HuH-7 (cell line): ENCODE results near the gene SPDYE17.
"Not testable (repeated sequence)": the region's sequence is repeated elsewhere in the genome, so short reads cannot be mapped to it uniquely, and the experiment has no call there.

Source experiments
- DNase-seq: peaks from one replicate; pipeline ENCODE4 v3.0.0; 2011; ENCODE audit warnings: low spot score

The SPDYE17 gene

GRCh38 chr7:77032261-77032660 is at the start of gene SPDYE17:
Gene SPDYE17, minus strand, starts transcription at chr7:77032361. Its CDS starts 1,791 bp downstream, at chr7:77030570.
- not testable (repeated sequence) for DNase-seq

- not testable (repeated sequence) for DNase-seq
These were observed 48.1 kb upstream of the SPDYE17 start for GRCh38 chr7:77080236-77080635.

GRCh38 chr7:77079624-77080023 is 47.5 kb upstream of the SPDYE17 start:
- not testable (repeated sequence) for DNase-seq

- DNase-seq: not testable (repeated sequence)
These were observed 47.0 kb upstream of the SPDYE17 start for GRCh38 chr7:77079112-77079511.

- DNase-seq: not testable (repeated sequence)
These were observed 44.9 kb upstream of the SPDYE17 start for GRCh38 chr7:77077060-77077459.

GRCh38 chr7:77074786-77075396 is 42.7 kb upstream of the SPDYE17 start:
- DNase-seq: not testable (repeated sequence)

- not testable (repeated sequence) for DNase-seq
These were observed 38.9 kb upstream of the SPDYE17 start for GRCh38 chr7:77071108-77071507.

GRCh38 chr7:77065869-77066268 is 33.7 kb upstream of the SPDYE17 start:
- DNase-seq: not testable (repeated sequence)

- not testable (repeated sequence) for DNase-seq
These were observed 31.6 kb upstream of the SPDYE17 start for GRCh38 chr7:77063732-77064131.

GRCh38 chr7:77062557-77062956 is 30.4 kb upstream of the SPDYE17 start, which contains the start of gene SPDYE18:
Gene SPDYE18, minus strand, starts transcription at chr7:77062558. Its CDS starts 2,046 bp downstream, at chr7:77060512.
- DNase-seq: not testable (repeated sequence)

- DNase-seq: not testable (repeated sequence)
These were observed 5.8 kb downstream of the SPDYE17 start for GRCh38 chr7:77026349-77026748.

- not testable (repeated sequence) for DNase-seq
These were observed 22.0 kb downstream of the SPDYE17 start for GRCh38 chr7:77010074-77010680.

GRCh38 chr7:77008000-77008399 is 24.2 kb downstream of the SPDYE17 start:
- DNase-seq: not testable (repeated sequence)

GRCh38 chr7:77006127-77007110 is 25.7 kb downstream of the SPDYE17 start:
- not testable (repeated sequence) for DNase-seq

GRCh38 chr7:77005461-77006057 is 26.6 kb downstream of the SPDYE17 start:
- DNase-seq: not testable (repeated sequence)

- DNase-seq: not testable (repeated sequence)
These were observed 28.0 kb downstream of the SPDYE17 start for GRCh38 chr7:77004151-77004550.

- not testable (repeated sequence) for DNase-seq
These were observed 28.9 kb downstream of the SPDYE17 start for GRCh38 chr7:77003241-77003640.

GRCh38 chr7:77002678-77003233 is 29.4 kb downstream of the SPDYE17 start:
- not testable (repeated sequence) for DNase-seq

GRCh38 chr7:77002104-77002503 is 30.1 kb downstream of the SPDYE17 start:
- DNase-seq: not testable (repeated sequence)

- not testable (repeated sequence) for DNase-seq
These were observed 32.6 kb downstream of the SPDYE17 start for GRCh38 chr7:76999474-77000107.
